ENCODE data around the gene PREX1.

PREX1 gene

GRCh38 chr20:48785801-48786200, 42.0 kb downstream of the PREX1 start:
- H3K4me1 ChIP-seq (ENCODE audit: control extremely low read depth in 1 of 4, control insufficient read depth in 4 of 4, insufficient read depth in 4 of 4, low read length in 3 of 4), result peaks cover 17 to 99% (median 93%) of the 10 kb centered on the region in 4 experiments
- no peaks in the 10 kb centered on the region for H3K27me3 ChIP-seq (replicated peaks in 2 of 5; ENCODE audit: control insufficient read depth in 4 of 5, insufficient read depth in 5 of 5, low read length in 4 of 5)
- no peaks in the 10 kb centered on the region for H3K9me3 ChIP-seq (ENCODE audit: control extremely low read depth in 1 of 5, control insufficient read depth in 4 of 5, insufficient read depth in 2 of 5, low read depth in 1 of 5, low read length in 4 of 5)
- H3K36me3 ChIP-seq (ENCODE audit: control insufficient read depth in 4 of 4, insufficient read depth in 4 of 4, low read length in 3 of 4), result peaks cover 0 to 2% (median 0%) of the 10 kb centered on the region in 4 experiments
- WGBS (ENCODE audit: insufficient coverage), result 83% methylated on average over 8 of the region's 8 CpGs
- POLR2A ChIA-PET, result no interaction called here
- H3K4me3 ChIP-seq (ENCODE audit: control insufficient read depth in 1 of 7, extremely low read depth in 1 of 7, insufficient read depth in 4 of 7, low read depth in 2 of 7, low read length in 6 of 7), result no peak overlapping the region
- CTCF ChIA-PET, result interaction anchor here (0.9 to 1.1 kb wide), 2 partner anchors 12 to 40 kb away, joined by 3 to 4 read pairs; no protein-coding TSS in a partner anchor
- no peak for DNase-seq
- H3K27ac ChIP-seq (ENCODE audit: insufficient read depth in 1 of 2, low read depth in 1 of 2, low read length in 2 of 2, poor library complexity in 1 of 2, severe bottlenecking in 2 of 2), result peak overlapping the region; percentile 80 to 86

GRCh38 chr20:48785256-48785655, 42.5 kb downstream of the PREX1 start:
- H3K27ac ChIP-seq (ENCODE audit: insufficient read depth in 1 of 2, low read depth in 1 of 2, low read length in 2 of 2, poor library complexity in 1 of 2, severe bottlenecking in 2 of 2), result peak overlapping the region; percentile 80 to 86
- peaks cover 17 to 97% (median 90%) of the 10 kb centered on the region in 4 experiments for H3K4me1 ChIP-seq (ENCODE audit: control extremely low read depth in 1 of 4, control insufficient read depth in 4 of 4, insufficient read depth in 4 of 4, low read length in 3 of 4)
- POLR2A ChIA-PET, result no interaction called here

GRCh38 chr20:48784273-48784641, 43.5 kb downstream of the PREX1 start:
- Histone ChIP-seq H3K36me3 (ENCODE audit: control insufficient read depth in 4 of 4, insufficient read depth in 4 of 4, low read length in 3 of 4) (peaks cover 0 to 2% (median 0%) of the 10 kb centered on the region in 4 experiments), H3K4me1 (ENCODE audit: control extremely low read depth in 1 of 4, control insufficient read depth in 4 of 4, insufficient read depth in 4 of 4, low read length in 3 of 4) (peaks cover 17 to 90% (median 81%) of the 10 kb centered on the region in 4 experiments), H3K27ac (ENCODE audit: insufficient read depth in 1 of 2, low read depth in 1 of 2, low read length in 2 of 2, poor library complexity in 1 of 2, severe bottlenecking in 2 of 2) (peak overlapping the region; percentile 70 to 86), H3K27me3 (replicated peaks in 2 of 5; ENCODE audit: control insufficient read depth in 4 of 5, insufficient read depth in 5 of 5, low read length in 4 of 5) (no peaks in the 10 kb centered on the region), H3K9me3 (ENCODE audit: control extremely low read depth in 1 of 5, control insufficient read depth in 4 of 5, insufficient read depth in 2 of 5, low read depth in 1 of 5, low read length in 4 of 5) (peaks cover 0 to 3% (median 0%) of the 10 kb centered on the region in 5 experiments), H3K4me3 (ENCODE audit: control insufficient read depth in 1 of 7, extremely low read depth in 1 of 7, insufficient read depth in 4 of 7, low read depth in 2 of 7, low read length in 6 of 7) (no peak overlapping the region)
- DNase-seq, result no peak
- POLR2A ChIA-PET, result no interaction called here
- WGBS (ENCODE audit: insufficient coverage), result 80% methylated on average over 2 of the region's 5 CpGs
- CTCF ChIA-PET, result interaction anchor here (0.9 to 1.0 kb wide), 2 partner anchors 12 to 58 kb away, joined by 3 read pairs; no protein-coding TSS in a partner anchor

More at GRCh38 chr20:48785256-48785655, 42.5 kb downstream of the PREX1 start:
- H3K9me3 ChIP-seq (ENCODE audit: control extremely low read depth in 1 of 5, control insufficient read depth in 4 of 5, insufficient read depth in 2 of 5, low read depth in 1 of 5, low read length in 4 of 5), result no peaks in the 10 kb centered on the region
- no peak overlapping the region for H3K4me3 ChIP-seq (ENCODE audit: control insufficient read depth in 1 of 7, extremely low read depth in 1 of 7, insufficient read depth in 4 of 7, low read depth in 2 of 7, low read length in 6 of 7)
- no peaks in the 10 kb centered on the region for H3K27me3 ChIP-seq (replicated peaks in 2 of 5; ENCODE audit: control insufficient read depth in 4 of 5, insufficient read depth in 5 of 5, low read length in 4 of 5)
- peaks cover 0 to 2% (median 0%) of the 10 kb centered on the region in 4 experiments for H3K36me3 ChIP-seq (ENCODE audit: control insufficient read depth in 4 of 4, insufficient read depth in 4 of 4, low read length in 3 of 4)
- DNase-seq, result no peak
- CTCF ChIA-PET, result interaction anchor here (0.9 to 1.1 kb wide), 3 partner anchors 11 to 59 kb away, joined by 3 to 4 read pairs (median 3); no protein-coding TSS in a partner anchor
- 90% methylated on average over 6 of the region's 6 CpGs for WGBS (ENCODE audit: insufficient coverage)

GRCh38 chr20:48783533-48784272, 44.1 kb downstream of the PREX1 start:
- H3K4me3 ChIP-seq (ENCODE audit: control insufficient read depth in 1 of 7, extremely low read depth in 1 of 7, insufficient read depth in 4 of 7, low read depth in 2 of 7, low read length in 6 of 7), result no peak overlapping the region
- peak overlapping the region; percentile 70 to 86 for H3K27ac ChIP-seq (ENCODE audit: insufficient read depth in 1 of 2, low read depth in 1 of 2, low read length in 2 of 2, poor library complexity in 1 of 2, severe bottlenecking in 2 of 2)
- WGBS (ENCODE audit: insufficient coverage), result 70% methylated on average over 7 of the region's 9 CpGs
- ChIA-PET POLR2A (interaction anchor here (1.1 kb wide), 1 partner anchor 11 kb away, joined by 3 read pairs; no protein-coding TSS in a partner anchor), CTCF (interaction anchor here (0.9 kb wide), 1 partner anchor 12 kb away, joined by 3 read pairs; no protein-coding TSS in a partner anchor)
- peaks cover 0 to 2% (median 0%) of the 10 kb centered on the region in 4 experiments for H3K36me3 ChIP-seq (ENCODE audit: control insufficient read depth in 4 of 4, insufficient read depth in 4 of 4, low read length in 3 of 4)
- H3K9me3 ChIP-seq (ENCODE audit: control extremely low read depth in 1 of 5, control insufficient read depth in 4 of 5, insufficient read depth in 2 of 5, low read depth in 1 of 5, low read length in 4 of 5), result peaks cover 0 to 3% (median 0%) of the 10 kb centered on the region in 5 experiments
- H3K27me3 ChIP-seq (replicated peaks in 2 of 5; ENCODE audit: control insufficient read depth in 4 of 5, insufficient read depth in 5 of 5, low read length in 4 of 5), result no peaks in the 10 kb centered on the region
- H3K4me1 ChIP-seq (ENCODE audit: control extremely low read depth in 1 of 4, control insufficient read depth in 4 of 4, insufficient read depth in 4 of 4, low read length in 3 of 4), result peaks cover 17 to 85% (median 76%) of the 10 kb centered on the region in 4 experiments
- peak in 2 of 3 donors; percentile 75 to 79 for DNase-seq

- Histone ChIP-seq H3K27me3 (replicated peaks in 2 of 5; ENCODE audit: control insufficient read depth in 4 of 5, insufficient read depth in 5 of 5, low read length in 4 of 5) (no peaks in the 10 kb centered on the region), H3K9me3 (ENCODE audit: control extremely low read depth in 1 of 5, control insufficient read depth in 4 of 5, insufficient read depth in 2 of 5, low read depth in 1 of 5, low read length in 4 of 5) (peaks cover 0 to 3% (median 0%) of the 10 kb centered on the region in 5 experiments), H3K4me3 (ENCODE audit: control insufficient read depth in 1 of 7, extremely low read depth in 1 of 7, insufficient read depth in 4 of 7, low read depth in 2 of 7, low read length in 6 of 7) (no peak overlapping the region), H3K4me1 (ENCODE audit: control extremely low read depth in 1 of 4, control insufficient read depth in 4 of 4, insufficient read depth in 4 of 4, low read length in 3 of 4) (peaks cover 11 to 77% (median 68%) of the 10 kb centered on the region in 4 experiments), H3K27ac (ENCODE audit: insufficient read depth in 1 of 2, low read depth in 1 of 2, low read length in 2 of 2, poor library complexity in 1 of 2, severe bottlenecking in 2 of 2) (peak overlapping the region in 1 of 2 experiments; percentile 50), H3K36me3 (ENCODE audit: control insufficient read depth in 4 of 4, insufficient read depth in 4 of 4, low read length in 3 of 4) (peaks cover 0 to 2% (median 0%) of the 10 kb centered on the region in 4 experiments)
- 90% methylated on average over 3 of the region's 6 CpGs for WGBS (ENCODE audit: insufficient coverage)
- no peak for DNase-seq
- ChIA-PET CTCF (no interaction called here), POLR2A (interaction anchor here (1.1 kb wide), 1 partner anchor 10 kb away, joined by 3 read pairs; no protein-coding TSS in a partner anchor)
These were observed 44.9 kb downstream of the PREX1 start for GRCh38 chr20:48782901-48783308.

- POLR2A ChIA-PET, result interaction anchor here (1.3 kb wide), 1 partner anchor 10 kb away, joined by 4 read pairs; no protein-coding TSS in a partner anchor
These were observed 45.7 kb downstream of the PREX1 start for GRCh38 chr20:48782053-48782452.

More at GRCh38 chr20:48782053-48782452, 45.7 kb downstream of the PREX1 start:
- no peak for DNase-seq
- CTCF ChIA-PET, result interaction anchor here (0.6 kb wide), 2 partner anchors 9 to 35 kb away, joined by 3 read pairs; no protein-coding TSS in a partner anchor
- peaks cover 15 to 73% (median 66%) of the 10 kb centered on the region in 4 experiments for H3K4me1 ChIP-seq (ENCODE audit: control extremely low read depth in 1 of 4, control insufficient read depth in 4 of 4, insufficient read depth in 4 of 4, low read length in 3 of 4)
- peaks cover 0 to 4% (median 0%) of the 10 kb centered on the region in 4 experiments for H3K36me3 ChIP-seq (ENCODE audit: control insufficient read depth in 4 of 4, insufficient read depth in 4 of 4, low read length in 3 of 4)
- no peaks in the 10 kb centered on the region for H3K27me3 ChIP-seq (replicated peaks in 2 of 5; ENCODE audit: control insufficient read depth in 4 of 5, insufficient read depth in 5 of 5, low read length in 4 of 5)
- H3K27ac ChIP-seq (ENCODE audit: insufficient read depth in 1 of 2, low read depth in 1 of 2, low read length in 2 of 2, poor library complexity in 1 of 2, severe bottlenecking in 2 of 2), result peak overlapping the region in 1 of 2 experiments; percentile 50
- 75% methylated on average over 1 of the region's 4 CpGs for WGBS (ENCODE audit: insufficient coverage)
- H3K9me3 ChIP-seq (ENCODE audit: control extremely low read depth in 1 of 5, control insufficient read depth in 4 of 5, insufficient read depth in 2 of 5, low read depth in 1 of 5, low read length in 4 of 5), result peaks cover 0 to 3% (median 0%) of the 10 kb centered on the region in 5 experiments
- no peak overlapping the region for H3K4me3 ChIP-seq (ENCODE audit: control insufficient read depth in 1 of 7, extremely low read depth in 1 of 7, insufficient read depth in 4 of 7, low read depth in 2 of 7, low read length in 6 of 7)

Measured in common myeloid progenitor, CD34-positive (primary cell).